Hepatocyte (in vitro differentiated cells): Measurements from ENCODE around the gene PARP2. TPM values are rescaled to one million over a fixed set of nuclear protein-coding genes. Genes with fewer than 3 reads are reported as not detected.

Source experiments
- DNase-seq: peaks from one replicate; pipeline ENCODE4 v3.0.0-alpha.2; 2016; ENCODE audit warnings: low spot score
- H2AFZ ChIP-seq: fragments of 200-600 bp; sonication (generic); 2 replicates; pipeline ENCODE4 v1.6.0; 2016; ENCODE audit warnings: antibody characterized with exemption, mild to moderate bottlenecking
- H3K27ac ChIP-seq: fragments of 200-600 bp; sonication (generic); 2 replicates; pipeline ENCODE4 v1.5.1; 2016; ENCODE audit warnings: mild to moderate bottlenecking
- H3K27me3 ChIP-seq: fragments of 200-600 bp; sonication (generic); 2 replicates; pipeline ENCODE4 v1.6.1; 2016
- H3K36me3 ChIP-seq: fragments of 200-600 bp; sonication (generic); replicated peaks from 2 replicates; pipeline ENCODE4 v1.5.1; 2016; ENCODE audit warnings: low read depth; ENCODE audit not compliant: insufficient read depth
- H3K4me1 ChIP-seq: fragments of 200-600 bp; sonication (generic); 2 replicates; pipeline ENCODE4 v1.5.1; 2016; ENCODE audit warnings: mild to moderate bottlenecking, moderate library complexity; ENCODE audit not compliant: insufficient read depth
- H3K4me2 ChIP-seq: fragments of 200-600 bp; sonication (generic); 2 replicates; pipeline ENCODE4 v1.6.0; 2016
- H3K4me3 ChIP-seq: fragments of 200-600 bp; sonication (generic); 2 replicates; pipeline ENCODE4 v1.5.1; 2016; ENCODE audit warnings: mild to moderate bottlenecking
- H3K79me2 ChIP-seq: fragments of 200-600 bp; sonication (generic); 2 replicates; pipeline ENCODE4 v1.6.0; 2017; ENCODE audit warnings: mild to moderate bottlenecking
- H3K9me2 ChIP-seq: fragments of 200-600 bp; sonication (generic); replicated peaks from 2 replicates; pipeline ENCODE4 v1.6.0; 2017; ENCODE audit warnings: mild to moderate bottlenecking; ENCODE audit not compliant: insufficient read depth
- H3K9me3 ChIP-seq: fragments of 200-600 bp; sonication (generic); 2 replicates; pipeline ENCODE4 v1.5.1; 2016; ENCODE audit warnings: low read depth, mild to moderate bottlenecking
- H4K20me1 ChIP-seq: fragments of 200-600 bp; sonication (generic); 2 replicates; pipeline ENCODE4 v1.6.0; 2016; ENCODE audit warnings: mild to moderate bottlenecking; ENCODE audit not compliant: insufficient read depth, poor library complexity, severe bottlenecking
- CTCF ChIP-seq: fragments of 200-600 bp; sonication (generic); IDR thresholded peaks from 2 replicates; pipeline ENCODE4 v1.5.1; 2016; ENCODE audit warnings: antibody characterized with exemption, mild to moderate bottlenecking; ENCODE audit not compliant: poor library complexity
- EZH2 ChIP-seq: fragments of 200-600 bp; sonication (generic); IDR thresholded peaks from 2 replicates; pipeline ENCODE4 v1.6.1; 2016; ENCODE audit warnings: antibody characterized with exemption, mild to moderate bottlenecking, borderline replicate concordance
- EZH2phosphoT487 ChIP-seq: fragments of 200-600 bp; sonication (generic); IDR thresholded peaks from one replicate; pipeline ENCODE4 v1.6.1; 2018; ENCODE audit warnings: antibody characterized with exemption, mild to moderate bottlenecking, low read depth, moderate library complexity; ENCODE audit not compliant: unreplicated experiment, severe bottlenecking
- WGBS: methylation state at CpG from one replicate; pipeline ENCODE4 v1.1.6; 2016; ENCODE audit warnings: low lambda C conversion rate; ENCODE audit errors: missing lambda C conversion rate; 5-methylcytosine and 5-hydroxymethylcytosine counted together
- polyA plus RNA-seq: library from polyadenylated mRNA; unstranded; fragments of >200 nt; fragmentation: Nextera tagmentation; extraction: Ambion mirVana; gene quantifications from 2 replicates; pipeline ENCODE4 v1.2.1, GENCODE V29; 2016
- total RNA-seq: library from RNA; depleted of rRNA; stranded (reverse); fragments of >200 nt; gene quantifications from 2 replicates; pipeline ENCODE4 v1.2.3, GENCODE V29; 2014

Gene PARP2
- total and polyA plus RNA-seq, 2 experiments from 2014 or later: 13.9 to 23.4 TPM

GRCh38 chr14:20365928-20366327 lies 22.5 kb downstream of the PARP2 start:
- Histone ChIP-seq H3K4me2 (no peak overlapping the region), H3K27ac (no peak overlapping the region), H3K79me2 (no peaks in the 10 kb centered on the region), H4K20me1 (no peaks in the 10 kb centered on the region), H3K4me1 (no peaks in the 10 kb centered on the region), H3K9me3 (no peaks in the 10 kb centered on the region), H3K36me3 (peaks cover 5% of the 10 kb centered on the region), H3K4me3 (no peak overlapping the region), H3K27me3 (no peaks in the 10 kb centered on the region), H3K9me2 (no peaks in the 10 kb centered on the region), H2AFZ (no peak overlapping the region)
- TF ChIP-seq EZH2phosphoT487: no peak
- TF ChIP-seq EZH2: no peak
- TF ChIP-seq CTCF: no peak
- DNase-seq: no peak

GRCh38 chr14:20372796-20373195 lies 29.4 kb downstream of the PARP2 start:
- no peak overlapping the region for H2AFZ ChIP-seq
- 85% methylated on average over 5 of the region's 5 CpGs for WGBS
- H3K9me2 ChIP-seq: no peaks in the 10 kb centered on the region
- H3K9me3 ChIP-seq: no peaks in the 10 kb centered on the region
- no peak overlapping the region for H3K4me3 ChIP-seq
- DNase-seq: no peak
- no peaks in the 10 kb centered on the region for H3K27me3 ChIP-seq
- H4K20me1 ChIP-seq: no peaks in the 10 kb centered on the region
- H3K4me2 ChIP-seq: no peak overlapping the region
- peaks cover 5% of the 10 kb centered on the region for H3K36me3 ChIP-seq
- TF ChIP-seq EZH2 (no peak), EZH2phosphoT487 (no peak), CTCF (no peak)
- H3K79me2 ChIP-seq: no peaks in the 10 kb centered on the region
- H3K4me1 ChIP-seq: peaks cover 19% of the 10 kb centered on the region
- no peak overlapping the region for H3K27ac ChIP-seq

- Histone ChIP-seq H3K79me2 (no peaks in the 10 kb centered on the region), H3K4me1 (peaks cover 19% of the 10 kb centered on the region), H3K9me2 (no peaks in the 10 kb centered on the region), H3K4me3 (no peak overlapping the region), H4K20me1 (no peaks in the 10 kb centered on the region), H3K27me3 (no peaks in the 10 kb centered on the region), H3K27ac (peak overlapping the region; percentile 98), H3K36me3 (peaks cover 5% of the 10 kb centered on the region), H2AFZ (no peak overlapping the region), H3K4me2 (no peak overlapping the region), H3K9me3 (no peaks in the 10 kb centered on the region)
- TF ChIP-seq CTCF (no peak), EZH2phosphoT487 (no peak)
- 79% methylated on average over 3 of the region's 3 CpGs for WGBS
- no peak for DNase-seq
Observed at GRCh38 chr14:20375471-20375870, 32.0 kb downstream of the PARP2 start.

- H3K27ac ChIP-seq: peak overlapping the region; percentile 98
- H3K4me3 ChIP-seq: no peak overlapping the region
- DNase-seq: peak; percentile 85
- no peaks in the 10 kb centered on the region for H3K36me3 ChIP-seq
- 66% methylated on average over 12 of the region's 12 CpGs for WGBS
- H3K9me3 ChIP-seq: no peaks in the 10 kb centered on the region
- peak overlapping the region; percentile 57 for H3K4me2 ChIP-seq
- no peak overlapping the region for H2AFZ ChIP-seq
- H3K9me2 ChIP-seq: no peaks in the 10 kb centered on the region
- no peaks in the 10 kb centered on the region for H3K27me3 ChIP-seq
- H4K20me1 ChIP-seq: no peaks in the 10 kb centered on the region
- TF ChIP-seq EZH2 (no peak), EZH2phosphoT487 (no peak), CTCF (no peak)
- no peaks in the 10 kb centered on the region for H3K79me2 ChIP-seq
- H3K4me1 ChIP-seq: peaks cover 19% of the 10 kb centered on the region
Observed at GRCh38 chr14:20376071-20376588, 32.7 kb downstream of the PARP2 start.
